ENCODE data around the gene CAPS. TPM values are rescaled to one million over a fixed set of nuclear protein-coding genes. Genes with fewer than 3 reads are reported as not detected.

Gene CAPS
- total RNA-seq (2022) (5.8 and 7.2 TPM in 2 replicates), Bru-seq, nascent RNA (percentile 45 among the genes with signal in this experiment), BruChase-seq, experiment 1, labeled RNA remaining after a 2-hour chase (percentile 55 among the genes with signal in this experiment), BruChase-seq, experiment 2, labeled RNA remaining after a 6-hour chase (percentile 67 among the genes with signal in this experiment)
- long read RNA-seq: 0 reads

DNA sequence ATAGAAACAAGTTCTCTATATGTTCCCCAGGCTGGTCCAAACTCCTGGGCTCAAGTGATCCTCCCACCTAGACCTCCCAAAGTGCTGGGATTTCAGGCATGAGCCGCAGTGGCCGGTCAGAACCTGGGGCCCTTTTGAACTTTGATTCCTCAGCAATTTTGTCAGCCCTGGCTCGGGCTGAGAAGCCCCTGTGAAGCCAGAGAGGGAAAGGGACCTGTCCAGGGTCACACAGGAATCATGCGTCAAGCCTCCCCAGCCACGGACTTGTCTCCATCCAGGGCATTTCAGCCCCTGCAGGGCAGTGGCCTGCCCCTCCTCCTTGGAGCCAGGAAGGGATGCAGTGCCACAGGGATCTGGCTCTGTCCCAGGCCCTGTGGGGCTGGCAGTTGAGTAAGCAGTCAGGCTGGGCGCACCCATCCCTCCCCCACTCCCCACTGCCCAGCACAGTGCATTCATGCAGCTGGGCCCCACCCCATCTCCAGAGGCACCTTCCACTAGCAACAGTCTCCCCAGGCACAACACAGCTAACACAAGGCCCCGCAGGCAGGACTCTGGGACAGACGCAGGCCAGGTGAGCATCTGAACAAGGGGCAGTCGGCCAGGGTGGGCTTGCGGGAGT is at the start of gene CAPS:
CAPS (plus strand) TSS at position 516 of the 619 bp plus-strand sequence. CDS start 153 bp downstream, outside the sequence.
- H3K36me3 ChIP-seq (ENCODE audit: control insufficient read depth, insufficient read depth, low read length): no peaks in the 10 kb centered on the region
- intact Hi-C loops (cut with micrococcal nuclease; ENCODE audit: unreplicated experiment): no loop called here
- Mint-ChIP-seq H3K4me3 (ENCODE audit: unreplicated experiment) (no peak within 1 kb of the TSS), H3K27ac (ENCODE audit: unreplicated experiment) (peak within 1 kb of the TSS; percentile 59), H3K9me3 (ENCODE audit: unreplicated experiment) (no peaks in the 10 kb centered on the region), H3K4me1 (ENCODE audit: low read depth, unreplicated experiment) (no peaks in the 10 kb centered on the region), H3K27me3 (ENCODE audit: insufficient read depth, unreplicated experiment) (no peaks in the 10 kb centered on the region), H3K36me3 (ENCODE audit: insufficient read depth, unreplicated experiment) (peaks cover 40% of the 10 kb centered on the region)
- peaks cover 30% of the 10 kb centered on the region for H3K4me1 ChIP-seq
- BruUV-seq (replicated peaks): no TSS peak
- POLR2A ChIA-PET: no interaction called here
- CTCF ChIA-PET: no interaction called here
- no peaks in the 10 kb centered on the region for H3K9me3 ChIP-seq
- H3K4me3 ChIP-seq (ENCODE audit: low read depth, low read length): no peak within 1 kb of the TSS
- H3K27me3 ChIP-seq (replicated peaks; ENCODE audit: control insufficient read depth, insufficient read depth, low read length): no peaks in the 10 kb centered on the region
- TF ChIP-seq, protein P1, sequence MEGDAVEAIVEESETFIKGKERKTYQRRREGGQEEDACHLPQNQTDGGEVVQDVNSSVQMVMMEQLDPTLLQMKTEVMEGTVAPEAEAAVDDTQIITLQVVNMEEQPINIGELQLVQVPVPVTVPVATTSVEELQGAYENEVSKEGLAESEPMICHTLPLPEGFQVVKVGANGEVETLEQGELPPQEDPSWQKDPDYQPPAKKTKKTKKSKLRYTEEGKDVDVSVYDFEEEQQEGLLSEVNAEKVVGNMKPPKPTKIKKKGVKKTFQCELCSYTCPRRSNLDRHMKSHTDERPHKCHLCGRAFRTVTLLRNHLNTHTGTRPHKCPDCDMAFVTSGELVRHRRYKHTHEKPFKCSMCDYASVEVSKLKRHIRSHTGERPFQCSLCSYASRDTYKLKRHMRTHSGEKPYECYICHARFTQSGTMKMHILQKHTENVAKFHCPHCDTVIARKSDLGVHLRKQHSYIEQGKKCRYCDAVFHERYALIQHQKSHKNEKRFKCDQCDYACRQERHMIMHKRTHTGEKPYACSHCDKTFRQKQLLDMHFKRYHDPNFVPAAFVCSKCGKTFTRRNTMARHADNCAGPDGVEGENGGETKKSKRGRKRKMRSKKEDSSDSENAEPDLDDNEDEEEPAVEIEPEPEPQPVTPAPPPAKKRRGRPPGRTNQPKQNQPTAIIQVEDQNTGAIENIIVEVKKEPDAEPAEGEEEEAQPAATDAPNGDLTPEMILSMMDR (IDR thresholded peaks at IDR 0.05; ENCODE audit: insufficient read depth in 1 of 2, low read depth in 1 of 2, low read length in 1 of 2, severe bottlenecking in 1 of 2, unreplicated experiment in 1 of 2): no peak
- no peak for DNase-seq

DNA sequence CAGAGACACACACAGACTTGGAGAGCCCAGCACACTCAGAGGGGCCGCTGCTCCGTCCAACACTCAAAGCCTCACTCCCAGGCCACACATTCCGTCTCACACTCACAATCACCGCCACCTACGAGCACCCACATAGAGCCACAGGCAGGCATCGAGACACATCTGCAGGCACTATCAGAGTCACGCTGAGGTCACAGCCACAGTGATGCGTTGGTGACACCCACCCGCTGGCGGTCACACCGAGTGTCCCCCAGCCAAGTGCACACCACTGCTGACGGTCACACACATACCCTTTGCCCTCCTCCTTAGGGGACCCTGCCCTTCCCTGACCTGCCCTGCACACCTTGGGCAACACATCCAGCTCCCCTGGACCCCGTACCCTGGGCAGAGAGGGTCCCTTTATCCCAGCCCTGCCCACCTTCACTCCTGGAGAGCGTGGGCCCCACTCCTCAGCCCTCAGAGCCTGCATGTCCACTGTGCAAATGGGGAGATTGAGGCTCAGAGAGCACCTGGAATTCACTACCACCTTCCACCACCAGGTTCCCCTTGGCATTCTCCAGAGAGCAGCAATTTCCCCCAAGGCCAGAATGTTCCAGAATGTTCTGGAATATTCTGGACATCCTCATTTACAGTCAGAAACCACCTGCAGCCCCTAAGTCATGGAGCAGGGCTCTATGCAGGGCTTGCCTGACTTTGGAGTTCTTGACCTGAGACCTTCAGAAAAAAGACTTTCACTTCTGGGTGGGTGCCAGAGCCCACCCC is 49.1 kb upstream of the CAPS start:
- Histone ChIP-seq H3K4me3 (ENCODE audit: low read depth, low read length) (no peak overlapping the region), H3K9me3 (no peaks in the 10 kb centered on the region), H3K36me3 (ENCODE audit: control insufficient read depth, insufficient read depth, low read length) (no peaks in the 10 kb centered on the region), H3K27me3 (replicated peaks; ENCODE audit: control insufficient read depth, insufficient read depth, low read length) (no peaks in the 10 kb centered on the region), H3K4me1 (peaks cover 6% of the 10 kb centered on the region; the same call in 1 of the 2 replicates)
- Mint-ChIP-seq H3K9me3 (ENCODE audit: unreplicated experiment) (no peaks in the 10 kb centered on the region), H3K27me3 (ENCODE audit: insufficient read depth, unreplicated experiment) (no peaks in the 10 kb centered on the region), H3K36me3 (ENCODE audit: insufficient read depth, unreplicated experiment) (no peaks in the 10 kb centered on the region), H3K27ac (ENCODE audit: unreplicated experiment) (no peak overlapping the region), H3K4me3 (ENCODE audit: unreplicated experiment) (no peak overlapping the region), H3K4me1 (ENCODE audit: low read depth, unreplicated experiment) (no peaks in the 10 kb centered on the region)
- intact Hi-C loops (cut with micrococcal nuclease; ENCODE audit: unreplicated experiment): no loop called here
- ChIA-PET CTCF (no interaction called here), POLR2A (no interaction called here)
- no TSS peak for BruUV-seq (replicated peaks)
- DNase-seq: no peak
- TF ChIP-seq, protein P1 (IDR thresholded peaks at IDR 0.05; ENCODE audit: insufficient read depth in 1 of 2, low read depth in 1 of 2, low read length in 1 of 2, severe bottlenecking in 1 of 2, unreplicated experiment in 1 of 2): peak in 1 of 2 experiments; percentile 26

DNA sequence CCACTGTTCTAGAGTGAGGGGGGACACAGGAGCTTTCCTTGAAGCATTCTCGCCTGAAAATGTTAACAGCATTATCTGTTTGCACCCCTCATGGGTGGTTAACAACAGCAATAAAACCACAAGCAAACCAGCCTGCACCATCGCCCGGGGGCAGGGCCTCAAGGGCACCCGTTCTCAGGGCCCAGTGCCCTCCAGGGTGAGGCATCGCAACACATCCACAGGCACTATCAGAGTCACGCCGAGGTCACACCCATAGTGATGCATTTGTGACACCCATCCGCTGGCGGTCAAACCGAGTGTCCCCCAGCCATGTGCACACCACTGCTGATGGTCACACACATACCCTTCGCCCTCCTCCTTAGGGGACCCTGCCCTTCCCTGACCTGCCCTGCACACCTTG is 48.3 kb upstream of the CAPS start:
- Mint-ChIP-seq H3K4me3 (ENCODE audit: unreplicated experiment) (no peak overlapping the region), H3K27me3 (ENCODE audit: insufficient read depth, unreplicated experiment) (no peaks in the 10 kb centered on the region), H3K9me3 (ENCODE audit: unreplicated experiment) (no peaks in the 10 kb centered on the region), H3K4me1 (ENCODE audit: low read depth, unreplicated experiment) (peaks cover 1% of the 10 kb centered on the region), H3K27ac (ENCODE audit: unreplicated experiment) (no peak overlapping the region), H3K36me3 (ENCODE audit: insufficient read depth, unreplicated experiment) (peaks cover 2% of the 10 kb centered on the region)
- TF ChIP-seq, protein P1 (IDR thresholded peaks at IDR 0.05; ENCODE audit: insufficient read depth in 1 of 2, low read depth in 1 of 2, low read length in 1 of 2, severe bottlenecking in 1 of 2, unreplicated experiment in 1 of 2): no peak
- no TSS peak for BruUV-seq (replicated peaks)
- POLR2A ChIA-PET: no interaction called here
- no peaks in the 10 kb centered on the region for H3K27me3 ChIP-seq (replicated peaks; ENCODE audit: control insufficient read depth, insufficient read depth, low read length)
- H3K4me1 ChIP-seq: peaks cover 6% of the 10 kb centered on the region; the same call in 1 of the 2 replicates
- H3K36me3 ChIP-seq (ENCODE audit: control insufficient read depth, insufficient read depth, low read length): no peaks in the 10 kb centered on the region
- no peaks in the 10 kb centered on the region for H3K9me3 ChIP-seq
- no peak for DNase-seq
- H3K4me3 ChIP-seq (ENCODE audit: low read depth, low read length): no peak overlapping the region
- CTCF ChIA-PET: no interaction called here
- intact Hi-C loops (cut with micrococcal nuclease; ENCODE audit: unreplicated experiment): no loop called here
